ENCODE results near the gene ITGBL1. TPM values are rescaled to one million over a fixed set of nuclear protein-coding genes. Genes with fewer than 3 reads are reported as not detected.

The ITGBL1 gene
- total and polyA plus RNA-seq, 2 experiments from 2014 or later: 0.29 TPM; not detected in 1

DNA sequence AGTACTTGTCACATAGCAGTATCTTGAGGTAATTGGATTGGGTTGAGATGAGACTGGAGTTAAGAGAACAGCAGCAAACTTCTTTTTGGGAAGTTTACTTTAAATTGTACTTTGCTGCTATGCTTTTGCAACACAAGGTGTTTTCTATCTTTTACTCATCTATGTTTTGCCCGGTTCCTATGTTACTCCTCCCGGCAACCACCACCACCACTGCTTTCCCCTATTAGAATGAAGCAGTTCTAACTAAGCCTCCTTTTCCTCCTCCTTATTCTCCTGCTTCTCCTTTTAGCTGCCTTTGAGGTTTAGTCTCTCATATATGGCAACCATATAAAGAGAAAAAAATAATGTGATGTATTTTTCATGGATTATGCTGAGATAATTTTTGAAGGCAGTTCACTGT, 233.5 kb downstream of the ITGBL1 start:
- Histone ChIP-seq H3K27me3 (ENCODE audit: insufficient read depth) (no peaks in the 10 kb centered on the region), H3K4me3 (no peak overlapping the region), H3K27ac (ENCODE audit: low read depth) (no peak overlapping the region), H2AFZ (no peak overlapping the region), H3F3A (replicated peaks; ENCODE audit: low read depth) (no peaks in the 10 kb centered on the region), H3K4me1 (ENCODE audit: insufficient read depth) (no peaks in the 10 kb centered on the region), H3K9me2 (ENCODE audit: insufficient read depth) (no peaks in the 10 kb centered on the region), H4K20me1 (replicated peaks; ENCODE audit: insufficient read depth) (no peaks in the 10 kb centered on the region), H3K4me2 (no peak overlapping the region), H3K79me2 (replicated peaks; ENCODE audit: insufficient read depth) (no peaks in the 10 kb centered on the region), H3K36me3 (ENCODE audit: insufficient read depth) (no peaks in the 10 kb centered on the region)
- Mint-ChIP-seq H3K9me3 (no peaks in the 10 kb centered on the region), H3K4me1 (no peaks in the 10 kb centered on the region), H3K36me3 (ENCODE audit: low read depth) (no peaks in the 10 kb centered on the region), H3K27ac (no peak overlapping the region), H3K27me3 (ENCODE audit: insufficient read depth, low read depth, poor library complexity) (no peaks in the 10 kb centered on the region), H3K4me3 (no peak overlapping the region)
- TF ChIP-seq, protein P1, sequence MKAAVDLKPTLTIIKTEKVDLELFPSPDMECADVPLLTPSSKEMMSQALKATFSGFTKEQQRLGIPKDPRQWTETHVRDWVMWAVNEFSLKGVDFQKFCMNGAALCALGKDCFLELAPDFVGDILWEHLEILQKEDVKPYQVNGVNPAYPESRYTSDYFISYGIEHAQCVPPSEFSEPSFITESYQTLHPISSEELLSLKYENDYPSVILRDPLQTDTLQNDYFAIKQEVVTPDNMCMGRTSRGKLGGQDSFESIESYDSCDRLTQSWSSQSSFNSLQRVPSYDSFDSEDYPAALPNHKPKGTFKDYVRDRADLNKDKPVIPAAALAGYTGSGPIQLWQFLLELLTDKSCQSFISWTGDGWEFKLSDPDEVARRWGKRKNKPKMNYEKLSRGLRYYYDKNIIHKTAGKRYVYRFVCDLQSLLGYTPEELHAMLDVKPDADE (IDR thresholded peaks at IDR 0.05): no peak
- TF ChIP-seq CREB1 (CRISPR knock-in tag; IDR thresholded peaks at IDR 0.05; ENCODE audit: low read depth): no peak
- no peak for TF ChIP-seq EZH2phosphoT487 (IDR thresholded peaks at IDR 0.05; ENCODE audit: unreplicated experiment)
- no peak for TF ChIP-seq NANOG (IDR thresholded peaks at IDR 0.05; ENCODE audit: borderline replicate concordance)
- no peak for TF ChIP-seq JUNB (IDR thresholded peaks at IDR 0.05; ENCODE audit: unreplicated experiment)
- no peak for TF ChIP-seq STAT1 (IDR thresholded peaks at IDR 0.05; ENCODE audit: unreplicated experiment)
- TF ChIP-seq CTCF (conservative IDR thresholded peaks at IDR 0.05; ENCODE audit: low read depth in 2 of 2): no peak
- TF ChIP-seq ZNF331 (CRISPR knock-in tag; IDR thresholded peaks at IDR 0.05; ENCODE audit: low read depth): no peak
- TF ChIP-seq ZNF114 (CRISPR knock-in tag; IDR thresholded peaks at IDR 0.05): no peak
- TF ChIP-seq, protein P2, sequence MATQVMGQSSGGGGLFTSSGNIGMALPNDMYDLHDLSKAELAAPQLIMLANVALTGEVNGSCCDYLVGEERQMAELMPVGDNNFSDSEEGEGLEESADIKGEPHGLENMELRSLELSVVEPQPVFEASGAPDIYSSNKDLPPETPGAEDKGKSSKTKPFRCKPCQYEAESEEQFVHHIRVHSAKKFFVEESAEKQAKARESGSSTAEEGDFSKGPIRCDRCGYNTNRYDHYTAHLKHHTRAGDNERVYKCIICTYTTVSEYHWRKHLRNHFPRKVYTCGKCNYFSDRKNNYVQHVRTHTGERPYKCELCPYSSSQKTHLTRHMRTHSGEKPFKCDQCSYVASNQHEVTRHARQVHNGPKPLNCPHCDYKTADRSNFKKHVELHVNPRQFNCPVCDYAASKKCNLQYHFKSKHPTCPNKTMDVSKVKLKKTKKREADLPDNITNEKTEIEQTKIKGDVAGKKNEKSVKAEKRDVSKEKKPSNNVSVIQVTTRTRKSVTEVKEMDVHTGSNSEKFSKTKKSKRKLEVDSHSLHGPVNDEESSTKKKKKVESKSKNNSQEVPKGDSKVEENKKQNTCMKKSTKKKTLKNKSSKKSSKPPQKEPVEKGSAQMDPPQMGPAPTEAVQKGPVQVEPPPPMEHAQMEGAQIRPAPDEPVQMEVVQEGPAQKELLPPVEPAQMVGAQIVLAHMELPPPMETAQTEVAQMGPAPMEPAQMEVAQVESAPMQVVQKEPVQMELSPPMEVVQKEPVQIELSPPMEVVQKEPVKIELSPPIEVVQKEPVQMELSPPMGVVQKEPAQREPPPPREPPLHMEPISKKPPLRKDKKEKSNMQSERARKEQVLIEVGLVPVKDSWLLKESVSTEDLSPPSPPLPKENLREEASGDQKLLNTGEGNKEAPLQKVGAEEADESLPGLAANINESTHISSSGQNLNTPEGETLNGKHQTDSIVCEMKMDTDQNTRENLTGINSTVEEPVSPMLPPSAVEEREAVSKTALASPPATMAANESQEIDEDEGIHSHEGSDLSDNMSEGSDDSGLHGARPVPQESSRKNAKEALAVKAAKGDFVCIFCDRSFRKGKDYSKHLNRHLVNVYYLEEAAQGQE (IDR thresholded peaks at IDR 0.05; ENCODE audit: unreplicated experiment): no peak
- TF ChIP-seq ZNF462 (CRISPR knock-in tag; IDR thresholded peaks at IDR 0.05): no peak
- TF ChIP-seq POLR2AphosphoS5 (IDR thresholded peaks at IDR 0.05; ENCODE audit: low read depth): no peak
- no peak for TF ChIP-seq EZH2 (IDR thresholded peaks at IDR 0.05; ENCODE audit: low read depth, unreplicated experiment)
- no peak for ATAC-seq
- DNase-seq (ENCODE audit: low spot score): no peak

All from GM23338 (cell line).